IPS-18a (cell line): ENCODE data around the gene CHD5.
"Not testable (repeated sequence)": the region's sequence is repeated elsewhere in the genome, so short reads cannot be mapped to it uniquely, and the experiment has no call there.

Experiments used
- H3K27ac ChIP-seq: one replicate; pipeline ENCODE4 v1.5.1; 2013; ENCODE audit warnings: low read length
- H3K27me3 ChIP-seq: one replicate; pipeline ENCODE4 v1.6.1; 2013; ENCODE audit warnings: mild to moderate bottlenecking, low read length; ENCODE audit not compliant: control insufficient read depth, insufficient read depth
- H3K36me3 ChIP-seq: one replicate; pipeline ENCODE4 v1.6.1; 2013; ENCODE audit warnings: low read depth, low read length; ENCODE audit not compliant: control insufficient read depth
- H3K4me1 ChIP-seq: one replicate; pipeline ENCODE4 v1.6.1; 2013; ENCODE audit warnings: low read depth, low read length; ENCODE audit not compliant: control insufficient read depth
- H3K4me3 ChIP-seq: one replicate; pipeline ENCODE4 v1.5.1; 2013; ENCODE audit warnings: low read length
- H3K9ac ChIP-seq: one replicate; pipeline ENCODE4 v1.6.1; 2013; ENCODE audit warnings: mild to moderate bottlenecking, low read length, moderate library complexity
- H3K9me3 ChIP-seq: one replicate; pipeline ENCODE4 v1.6.1; 2013; ENCODE audit warnings: low read depth, low read length; ENCODE audit not compliant: control insufficient read depth

The CHD5 gene

GRCh38 chr1:6180268-6180706 is at the start of gene CHD5:
Gene CHD5, minus strand, starts transcription at chr1:6180321. Its CDS starts 298 bp downstream, at chr1:6180023.
- H3K36me3 ChIP-seq: peaks cover 8% of the 10 kb centered on the region
- peak within 1 kb of the TSS; percentile 17 for H3K4me3 ChIP-seq
- peaks cover 7% of the 10 kb centered on the region for H3K4me1 ChIP-seq
- H3K9ac ChIP-seq: no peak within 1 kb of the TSS
- no peak within 1 kb of the TSS for H3K27ac ChIP-seq
- no peaks in the 10 kb centered on the region for H3K9me3 ChIP-seq
- H3K27me3 ChIP-seq: peaks cover 65% of the 10 kb centered on the region

- peaks cover 69% of the 10 kb centered on the region for H3K36me3 ChIP-seq
- no peaks in the 10 kb centered on the region for H3K27me3 ChIP-seq
- no peak overlapping the region for H3K4me3 ChIP-seq
- H3K4me1 ChIP-seq: no peaks in the 10 kb centered on the region
- no peak overlapping the region for H3K27ac ChIP-seq
- H3K9me3 ChIP-seq: no peaks in the 10 kb centered on the region
- no peak overlapping the region for H3K9ac ChIP-seq
Observed at GRCh38 chr1:6225651-6226050, 45.5 kb upstream of the CHD5 start.

GRCh38 chr1:6224718-6225117 is 44.6 kb upstream of the CHD5 start:
- Histone ChIP-seq H3K9me3 (no peaks in the 10 kb centered on the region), H3K9ac (no peak overlapping the region), H3K36me3 (peaks cover 62% of the 10 kb centered on the region), H3K4me3 (no peak overlapping the region), H3K27ac (no peak overlapping the region), H3K4me1 (no peaks in the 10 kb centered on the region), H3K27me3 (no peaks in the 10 kb centered on the region)

DNA sequence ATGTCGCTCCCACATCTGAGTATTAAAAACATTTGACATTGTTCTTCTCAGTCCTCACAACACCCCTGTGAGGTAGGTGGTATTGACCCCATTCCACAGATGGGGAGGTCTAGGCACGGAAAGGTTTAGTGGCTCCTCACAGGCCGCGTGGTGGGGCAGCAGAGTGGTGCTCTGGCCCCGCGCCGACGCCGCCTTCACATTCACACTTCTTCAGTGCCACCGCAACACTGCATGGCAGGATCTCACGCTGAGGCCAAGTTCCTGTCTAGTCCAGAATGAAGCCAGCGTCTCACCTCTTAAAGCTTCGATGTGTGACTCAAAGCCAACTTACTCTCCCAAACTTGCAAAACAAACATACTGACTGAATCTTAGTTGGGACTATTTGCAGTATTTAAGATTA is 43.5 kb upstream of the CHD5 start:
- H3K27me3 ChIP-seq: no peaks in the 10 kb centered on the region
- H3K9ac ChIP-seq: no peak overlapping the region

GRCh38 chr1:6222636-6223035 is 42.5 kb upstream of the CHD5 start:
- H3K9ac ChIP-seq: no peak overlapping the region
- peaks cover 56% of the 10 kb centered on the region for H3K36me3 ChIP-seq
- H3K27me3 ChIP-seq: no peaks in the 10 kb centered on the region
- no peak overlapping the region for H3K4me3 ChIP-seq
- H3K9me3 ChIP-seq: no peaks in the 10 kb centered on the region
- H3K4me1 ChIP-seq: no peaks in the 10 kb centered on the region
- H3K27ac ChIP-seq: no peak overlapping the region

More for the DNA sequence above, 43.5 kb upstream of the CHD5 start:
- no peak overlapping the region for H3K27ac ChIP-seq
- H3K36me3 ChIP-seq: peaks cover 59% of the 10 kb centered on the region
- no peaks in the 10 kb centered on the region for H3K9me3 ChIP-seq
- no peak overlapping the region for H3K4me3 ChIP-seq
- H3K4me1 ChIP-seq: no peaks in the 10 kb centered on the region

DNA sequence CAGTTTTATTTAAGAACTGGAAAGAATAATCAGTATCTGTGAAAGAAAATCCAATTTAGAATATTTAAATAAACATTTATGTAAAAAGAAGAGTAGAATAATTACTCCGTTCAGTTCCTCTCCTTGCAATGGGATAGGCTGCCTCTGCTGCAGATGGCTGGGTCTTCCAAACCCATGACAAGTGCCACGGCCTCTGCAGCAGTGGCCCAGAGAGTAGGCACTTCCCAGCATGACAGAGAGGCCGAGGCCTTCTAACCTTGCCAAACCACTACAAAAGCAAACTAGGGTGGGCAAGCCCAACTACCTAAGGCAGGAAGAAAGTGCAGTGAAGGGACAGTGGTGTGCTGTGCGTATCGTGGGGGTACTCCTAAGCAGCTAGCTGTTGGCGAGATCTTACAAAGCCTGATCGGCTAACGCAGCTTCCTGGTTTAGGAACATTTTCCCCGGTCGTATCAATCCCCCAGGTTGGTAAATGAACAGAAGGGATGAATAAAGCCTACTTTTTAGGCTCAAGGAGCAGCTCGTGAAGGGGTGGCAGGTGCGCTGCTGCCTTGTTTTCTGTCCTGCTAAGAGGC is 41.2 kb upstream of the CHD5 start:
- H3K36me3 ChIP-seq: peaks cover 46% of the 10 kb centered on the region

DNA sequence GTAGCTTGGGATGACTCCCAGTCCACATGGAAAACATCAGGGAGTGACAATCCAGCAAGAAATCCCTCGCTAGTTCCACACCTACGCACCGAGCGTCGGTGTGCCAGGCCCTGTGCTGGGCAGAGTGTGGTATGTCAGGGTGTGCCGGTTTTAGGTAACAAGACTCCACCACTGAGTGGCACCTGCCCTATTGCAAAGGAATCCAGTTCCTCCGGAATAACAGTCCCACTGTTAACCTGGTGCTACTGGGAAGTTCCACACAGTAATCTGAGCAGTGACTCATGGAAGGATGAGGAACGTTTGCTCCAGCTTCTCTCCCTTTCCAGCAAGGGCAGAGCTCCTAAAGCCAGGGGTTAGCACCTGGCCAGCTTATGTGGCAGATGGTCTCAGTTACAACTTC is 40.1 kb upstream of the CHD5 start:
- Histone ChIP-seq H3K36me3 (peaks cover 38% of the 10 kb centered on the region), H3K27me3 (no peaks in the 10 kb centered on the region), H3K9ac (no peak overlapping the region), H3K4me1 (no peaks in the 10 kb centered on the region), H3K9me3 (no peaks in the 10 kb centered on the region), H3K27ac (no peak overlapping the region), H3K4me3 (no peak overlapping the region)

More for the DNA sequence above, 41.2 kb upstream of the CHD5 start:
- no peak overlapping the region for H3K27ac ChIP-seq
- H3K4me3 ChIP-seq: no peak overlapping the region
- H3K9ac ChIP-seq: no peak overlapping the region
- no peaks in the 10 kb centered on the region for H3K4me1 ChIP-seq
- no peaks in the 10 kb centered on the region for H3K27me3 ChIP-seq
- no peaks in the 10 kb centered on the region for H3K9me3 ChIP-seq

DNA sequence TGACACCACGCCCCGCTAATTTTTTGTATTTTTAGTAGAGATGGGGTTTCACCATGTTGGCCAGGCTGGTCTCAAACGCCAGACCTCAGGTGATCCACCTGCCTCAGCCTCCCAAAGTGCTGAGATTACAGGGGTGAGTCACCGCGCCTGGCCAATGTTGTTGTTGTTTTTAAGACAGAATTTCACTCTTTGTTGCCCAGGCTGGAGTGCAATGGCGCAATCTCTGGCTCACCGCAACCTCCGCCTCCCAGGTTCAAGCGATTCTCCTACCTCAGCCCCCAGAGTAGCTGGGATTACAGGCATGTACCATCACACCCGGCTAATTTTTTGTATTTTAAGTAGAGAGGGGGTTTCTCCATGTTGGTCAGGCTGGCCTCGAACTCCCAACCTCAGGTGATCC is 39.5 kb upstream of the CHD5 start:
- H3K4me1 ChIP-seq, H3K27ac ChIP-seq, H3K27me3 ChIP-seq, H3K9ac ChIP-seq, H3K9me3 ChIP-seq, H3K4me3 ChIP-seq: not testable (repeated sequence)
- peaks cover 32% of the 10 kb centered on the region for H3K36me3 ChIP-seq

- H3K9ac ChIP-seq: no peak overlapping the region
- no peaks in the 10 kb centered on the region for H3K27me3 ChIP-seq
- no peaks in the 10 kb centered on the region for H3K4me1 ChIP-seq
- no peak overlapping the region for H3K4me3 ChIP-seq
- no peaks in the 10 kb centered on the region for H3K9me3 ChIP-seq
- no peak overlapping the region for H3K27ac ChIP-seq
- H3K36me3 ChIP-seq: peaks cover 22% of the 10 kb centered on the region
Observed at GRCh38 chr1:6218375-6219164, 38.4 kb upstream of the CHD5 start.

DNA sequence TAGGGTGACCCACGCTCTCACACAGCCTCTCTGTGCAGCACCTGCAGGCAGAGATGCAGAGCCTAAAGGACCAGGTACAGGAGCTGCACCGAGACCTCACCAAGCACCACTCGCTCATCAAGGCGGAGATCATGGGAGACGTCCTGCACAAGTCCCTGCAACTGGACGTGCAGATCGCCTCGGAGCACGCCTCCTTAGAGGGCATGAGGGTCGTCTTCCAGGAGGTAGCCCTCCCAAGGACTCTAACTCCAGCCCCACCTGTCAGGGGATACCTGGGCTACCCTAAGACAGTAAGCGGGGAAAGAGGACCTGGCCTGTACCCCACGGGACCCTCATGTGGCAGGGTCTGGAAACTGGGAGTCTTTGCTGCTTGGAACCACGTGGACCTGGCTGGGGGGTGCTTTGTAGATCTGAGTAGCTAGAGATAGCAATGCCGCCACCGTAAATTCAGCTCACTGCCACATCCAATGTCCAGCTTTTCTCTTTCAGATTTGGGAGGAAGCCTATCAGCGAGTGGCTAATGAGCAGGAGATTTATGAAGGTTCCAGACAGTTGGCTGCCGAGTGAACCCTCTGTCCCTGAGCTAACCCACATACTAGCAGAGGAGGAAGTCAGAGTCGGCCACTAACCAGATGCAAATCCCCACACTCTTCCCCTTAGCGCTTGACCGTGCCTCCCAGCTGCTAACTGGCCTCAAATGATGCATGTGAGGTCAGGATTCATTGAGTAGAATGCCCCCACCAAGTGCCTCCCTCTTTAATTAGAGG is 32.3 kb upstream of the CHD5 start:
- peaks cover 26% of the 10 kb centered on the region for H3K27me3 ChIP-seq
- no peaks in the 10 kb centered on the region for H3K36me3 ChIP-seq
- no peak overlapping the region for H3K27ac ChIP-seq
- H3K9me3 ChIP-seq: no peaks in the 10 kb centered on the region
- no peak overlapping the region for H3K9ac ChIP-seq
- peaks cover 3% of the 10 kb centered on the region for H3K4me1 ChIP-seq
- H3K4me3 ChIP-seq: no peak overlapping the region

- no peak overlapping the region for H3K27ac ChIP-seq
- H3K4me1 ChIP-seq: peaks cover 3% of the 10 kb centered on the region
- no peak overlapping the region for H3K9ac ChIP-seq
Observed at GRCh38 chr1:6211731-6212130, 31.6 kb upstream of the CHD5 start.

More at GRCh38 chr1:6211731-6212130, 31.6 kb upstream of the CHD5 start:
- Histone ChIP-seq H3K36me3 (no peaks in the 10 kb centered on the region), H3K4me3 (no peak overlapping the region), H3K27me3 (peaks cover 32% of the 10 kb centered on the region), H3K9me3 (no peaks in the 10 kb centered on the region)
